K562 (cell line): Measurements from ENCODE around the gene IRF2. TPM values are rescaled to one million over a fixed set of nuclear protein-coding genes. Genes with fewer than 3 reads are reported as not detected.

ENCODE experiments used
- ATAC-seq: fragments of 200-7000 bp; cut with Tn5 transposase; 3 replicates; pipeline ENCODE4 v1.9.1; 2020; ENCODE audit warnings: moderate library complexity
- BruUV-seq: library from RNA; stranded (reverse); fragments of 400-500 nt; replicated peaks from 2 replicates; lab custom pipeline; 2021; lab: Mats Ljungman, UMichigan
- CTCF ChIA-PET: fragments of 300-600 bp; formaldehyde crosslinking; extraction: SDS; loops from one replicate; lab custom pipeline; 2021; ENCODE audit warnings: low intra/inter-chr PET ratio; lab: Yijun Ruan, JAX
- POLR2A ChIA-PET: fragments of 300-600, 350-650 bp; sonication (Branson Sonifier 250); formaldehyde crosslinking; extraction: SDS; loops from one replicate; lab custom pipeline; 2021; ENCODE audit warnings: antibody characterized with exemption, inconsistent platforms; lab: Yijun Ruan, JAX
- DNase-seq, 4 experiments: peaks; one replicate each; pipeline versions ENCODE4 v3.0.0 to v3.0.0-alpha.2; 2011 to 2018; ENCODE audit warnings: low spot score in 3 of 4, mixed read lengths in 3 of 4; ENCODE audit errors: extremely low read depth in 1 of 4
- FAIRE-seq: peaks from 2 replicates; lab custom pipeline; 2011; peaks lifted over from hg19 to GRCh38; lab: Jason Lieb, UNC
- H2AFZ ChIP-seq: 2 replicates; pipeline ENCODE4 v1.6.0; 2011; ENCODE audit warnings: low read depth, low read length, control low read depth, inconsistent platforms
- H3K27ac ChIP-seq: fragments of 200-600 bp; 3 replicates; pipeline ENCODE4 v1.8.0; 2011; ENCODE audit warnings: low read depth, mild to moderate bottlenecking, control low read depth, inconsistent platforms, low read length, moderate library complexity, mixed read lengths; ENCODE audit errors: extremely low read depth
- H3K27me3 ChIP-seq, 2 experiments: fragments of 300-600 bp in 1 of 2; 2 replicates in 1 of 2; 3 replicates in 1 of 2; pipeline versions ENCODE4 v1.6.0 to v1.8.0; 2011; ENCODE audit warnings: inconsistent platforms in 2 of 2, low read length in 2 of 2, mild to moderate bottlenecking in 1 of 2, mixed read lengths in 1 of 2, moderate library complexity in 1 of 2; ENCODE audit not compliant: control insufficient read depth in 2 of 2, insufficient read depth in 2 of 2
- H3K36me3 ChIP-seq: fragments of 300-600 bp; 3 replicates; pipeline ENCODE4 v1.8.0; 2011; ENCODE audit warnings: mild to moderate bottlenecking, low read length, inconsistent platforms; ENCODE audit not compliant: control insufficient read depth, insufficient read depth
- H3K4me1 ChIP-seq, 2 experiments: fragments of 200-600 bp in 1 of 2; replicated peaks in 1 of 2; 2 replicates in 1 of 2; 3 replicates in 1 of 2; pipeline versions ENCODE4 v1.5.1 to v1.8.0; 2011; ENCODE audit warnings: inconsistent platforms in 2 of 2, low read length in 2 of 2, mild to moderate bottlenecking in 1 of 2, mixed read lengths in 1 of 2, moderate library complexity in 1 of 2; ENCODE audit not compliant: control insufficient read depth in 2 of 2, insufficient read depth in 2 of 2
- H3K4me2 ChIP-seq: 2 replicates; pipeline ENCODE4 v1.6.1; 2011; ENCODE audit warnings: low read length, control low read depth, inconsistent platforms, mixed read lengths; ENCODE audit not compliant: insufficient read depth
- H3K4me3 ChIP-seq: fragments of 200-600 bp; sonication (generic), shearing (Covaris generic); 2 replicates; pipeline ENCODE4 v1.5.1; 2016; ENCODE audit warnings: control low read depth, inconsistent platforms
- H3K79me2 ChIP-seq: fragments of 200-600 bp; 3 replicates; pipeline ENCODE4 v1.8.0; 2011; ENCODE audit warnings: low read length, inconsistent platforms; ENCODE audit not compliant: control insufficient read depth, insufficient read depth
- H3K9ac ChIP-seq, 2 experiments: 2 replicates each; pipeline versions ENCODE4 v1.6.0 to v1.6.1; 2011; ENCODE audit warnings: low read depth in 2 of 2, low read length in 2 of 2, control low read depth in 1 of 2, inconsistent platforms in 1 of 2, mild to moderate bottlenecking in 1 of 2, mixed read lengths in 1 of 2; ENCODE audit not compliant: insufficient read depth in 1 of 2
- H3K9me1 ChIP-seq: one replicate; pipeline ENCODE4 v1.6.0; 2011; ENCODE audit warnings: inconsistent platforms, mild to moderate bottlenecking, low read length, moderate library complexity; ENCODE audit not compliant: control insufficient read depth, insufficient read depth
- H3K9me3 ChIP-seq: replicated peaks from 2 replicates; pipeline ENCODE4 v1.5.1; 2011; ENCODE audit warnings: low read depth, low read length, inconsistent platforms; ENCODE audit not compliant: control insufficient read depth, insufficient read depth
- H4K20me1 ChIP-seq: replicated peaks from 2 replicates; pipeline ENCODE4 v1.6.1; 2011; ENCODE audit warnings: low read length, inconsistent platforms, mixed read lengths; ENCODE audit not compliant: control insufficient read depth, insufficient read depth
- NR2C1 ChIP-seq, 2 experiments: fragments of 450-650 bp; IDR thresholded peaks; 2 replicates each; pipeline ENCODE4 v1.6.1; 2017; ENCODE audit warnings: mild to moderate bottlenecking in 2 of 2, antibody characterized with exemption in 1 of 2, inconsistent platforms in 1 of 2, missing compliant biosample characterization in 1 of 2, missing genetic modification characterization in 1 of 2
- PBX2 ChIP-seq, 2 experiments: IDR thresholded peaks in 1 of 2; conservative IDR thresholded peaks in 1 of 2; 2 replicates each; pipeline ENCODE4 v1.6.1; 2016; ENCODE audit warnings: low read depth in 2 of 2, mild to moderate bottlenecking in 1 of 2, missing compliant biosample characterization in 1 of 2, missing genetic modification characterization in 1 of 2, moderate library complexity in 1 of 2
- RB1 ChIP-seq: fragments of 450-650 bp; IDR thresholded peaks from 2 replicates; pipeline ENCODE4 v1.6.1; 2017; ENCODE audit warnings: low read depth, mild to moderate bottlenecking
- RBBP5 ChIP-seq: fragments of 200-600 bp; sonication (generic); IDR thresholded peaks from 2 replicates; pipeline ENCODE4 v1.6.1; 2012; ENCODE audit warnings: borderline replicate concordance, mild to moderate bottlenecking, low read length, control low read depth, inconsistent platforms; ENCODE audit not compliant: insufficient read depth, poor library complexity, severe bottlenecking
- SIN3A ChIP-seq, 2 experiments: fragments of 150-350 bp in 1 of 2; IDR thresholded peaks; 2 replicates each; pipeline ENCODE4 v1.6.1; 2011 to 2016; ENCODE audit warnings: borderline replicate concordance in 2 of 2, low read depth in 2 of 2, low read length in 2 of 2, mild to moderate bottlenecking in 2 of 2, moderate library complexity in 2 of 2; ENCODE audit not compliant: control insufficient read depth in 1 of 2
- WGBS: fragments of 100-300 bp; shearing (Covaris generic); methylation state at CpG from one replicate; pipeline ENCODE4 v1.1.6; 2016; ENCODE audit warnings: low coverage, mixed read lengths; ENCODE audit not compliant: insufficient coverage; ENCODE audit errors: missing lambda C conversion rate; 5-methylcytosine and 5-hydroxymethylcytosine counted together
- in situ Hi-C: fragments of 300-500 bp; cut with MboI; formaldehyde crosslinking; loops from 4 replicates; pipeline ENCODE4 v1.15.0; 2018; ENCODE audit warnings: inconsistent platforms, mixed read lengths
- intact Hi-C: fragments of 100-400 bp; cut with micrococcal nuclease; formaldehyde crosslinking; loops from 2 replicates; pipeline ENCODE4 v1.14.2; 2022
- polyA plus RNA-seq, 8 experiments: library from polyadenylated mRNA; depleted of rRNA in 4 of 8; stranded (reverse) in 5 of 8; unstranded in 3 of 8; fragments of >200 nt; fragmentation: Nextera tagmentation in 2 of 8; fragmentation: Illumina TruSeq in 1 of 8; extraction: Ambion mirVana in 2 of 8; extraction: Trizol in 1 of 8; gene quantifications; 2 replicates each; pipeline versions ENCODE4 v1.2.1 to v1.2.3, GENCODE V29; 2011 to 2014; ENCODE audit warnings: inconsistent platforms in 1 of 8, missing spikeins in 1 of 8
- total RNA-seq, 7 experiments: library from RNA; depleted of rRNA in 6 of 7; stranded (reverse); fragments of >200 nt in 6 of 7; fragmentation: Illumina TruSeq in 2 of 7; extraction: Trizol in 2 of 7; gene quantifications; 2 replicates each; pipeline versions ENCODE4 v1.2.1 to v1.2.3, GENCODE V29; 2011 to 2021; ENCODE audit warnings: low replicate concordance in 1 of 7
- TF ChIP-seq, protein P1 (sequence below), 2 experiments: fragments of 450-650 bp; IDR thresholded peaks; 2 replicates each; pipeline ENCODE4 v1.6.1; 2018; ENCODE audit warnings: mild to moderate bottlenecking in 2 of 2, low read depth in 1 of 2; ENCODE audit not compliant: partially characterized antibody in 2 of 2
- TF ChIP-seq, protein P2 (sequence below): fragments of 450-650 bp; IDR thresholded peaks from 2 replicates; pipeline ENCODE4 v1.6.1; 2016; ENCODE audit warnings: borderline replicate concordance

The IRF2 gene
- total and polyA plus RNA-seq, 9 of the 15 experiments (the other 6 are each of a cell fraction or from before 2014, with no cell fraction given): 7.1 to 17.1 (median 11.3) TPM

DNA sequence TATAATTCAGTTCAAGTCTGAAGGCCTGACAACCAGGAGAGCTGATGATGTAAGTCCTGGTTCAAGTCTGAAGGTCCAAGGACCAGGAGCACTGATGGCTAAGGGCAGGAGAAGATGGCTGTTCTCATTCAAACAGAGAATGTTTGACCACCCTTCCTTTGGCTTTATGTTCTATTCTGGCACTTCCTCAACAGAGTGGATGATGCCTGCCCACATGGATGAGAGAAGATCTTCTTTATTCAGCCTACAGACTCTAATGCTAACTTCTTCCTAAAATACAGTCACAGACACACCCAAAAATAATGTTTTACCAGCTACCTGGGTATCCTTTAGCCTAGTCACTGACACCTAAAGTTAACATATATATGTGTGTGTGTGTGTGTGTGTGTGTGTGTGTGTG is 25.6 kb upstream of the IRF2 start (continued):
- TF ChIP-seq, protein P1, sequence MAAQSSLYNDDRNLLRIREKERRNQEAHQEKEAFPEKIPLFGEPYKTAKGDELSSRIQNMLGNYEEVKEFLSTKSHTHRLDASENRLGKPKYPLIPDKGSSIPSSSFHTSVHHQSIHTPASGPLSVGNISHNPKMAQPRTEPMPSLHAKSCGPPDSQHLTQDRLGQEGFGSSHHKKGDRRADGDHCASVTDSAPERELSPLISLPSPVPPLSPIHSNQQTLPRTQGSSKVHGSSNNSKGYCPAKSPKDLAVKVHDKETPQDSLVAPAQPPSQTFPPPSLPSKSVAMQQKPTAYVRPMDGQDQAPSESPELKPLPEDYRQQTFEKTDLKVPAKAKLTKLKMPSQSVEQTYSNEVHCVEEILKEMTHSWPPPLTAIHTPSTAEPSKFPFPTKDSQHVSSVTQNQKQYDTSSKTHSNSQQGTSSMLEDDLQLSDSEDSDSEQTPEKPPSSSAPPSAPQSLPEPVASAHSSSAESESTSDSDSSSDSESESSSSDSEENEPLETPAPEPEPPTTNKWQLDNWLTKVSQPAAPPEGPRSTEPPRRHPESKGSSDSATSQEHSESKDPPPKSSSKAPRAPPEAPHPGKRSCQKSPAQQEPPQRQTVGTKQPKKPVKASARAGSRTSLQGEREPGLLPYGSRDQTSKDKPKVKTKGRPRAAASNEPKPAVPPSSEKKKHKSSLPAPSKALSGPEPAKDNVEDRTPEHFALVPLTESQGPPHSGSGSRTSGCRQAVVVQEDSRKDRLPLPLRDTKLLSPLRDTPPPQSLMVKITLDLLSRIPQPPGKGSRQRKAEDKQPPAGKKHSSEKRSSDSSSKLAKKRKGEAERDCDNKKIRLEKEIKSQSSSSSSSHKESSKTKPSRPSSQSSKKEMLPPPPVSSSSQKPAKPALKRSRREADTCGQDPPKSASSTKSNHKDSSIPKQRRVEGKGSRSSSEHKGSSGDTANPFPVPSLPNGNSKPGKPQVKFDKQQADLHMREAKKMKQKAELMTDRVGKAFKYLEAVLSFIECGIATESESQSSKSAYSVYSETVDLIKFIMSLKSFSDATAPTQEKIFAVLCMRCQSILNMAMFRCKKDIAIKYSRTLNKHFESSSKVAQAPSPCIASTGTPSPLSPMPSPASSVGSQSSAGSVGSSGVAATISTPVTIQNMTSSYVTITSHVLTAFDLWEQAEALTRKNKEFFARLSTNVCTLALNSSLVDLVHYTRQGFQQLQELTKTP (IDR thresholded peaks at IDR 0.05; ENCODE audit: low read depth in 1 of 2, partially characterized antibody in 2 of 2): no peak
- TF ChIP-seq RB1 (no peak), RBBP5 (no peak)
- TF ChIP-seq, all 486 proteins: peak for 0

DNA sequence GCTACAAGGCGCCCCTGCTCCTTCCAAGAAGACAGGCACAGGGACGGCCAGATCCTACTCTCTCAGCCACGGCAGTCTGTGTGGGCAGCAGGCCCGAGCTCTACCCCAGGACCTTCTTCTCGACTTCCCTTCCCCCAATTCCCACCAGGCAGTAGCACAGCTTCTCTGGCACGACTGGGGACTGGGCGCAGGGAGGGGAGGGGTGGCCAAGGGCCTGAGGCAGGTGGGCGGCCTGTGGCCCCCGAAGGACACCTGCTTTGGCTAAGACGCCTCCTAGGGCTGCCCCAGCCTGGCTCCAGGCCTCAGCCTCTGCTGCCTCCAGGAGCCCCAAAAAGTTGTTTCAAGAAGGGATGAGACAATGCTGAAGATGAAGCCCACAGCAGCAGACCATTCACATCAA is 24.2 kb upstream of the IRF2 start:
- ATAC-seq (no peak), FAIRE-seq (no peak), DNase-seq (no peak)
- Histone ChIP-seq H3K4me3 (no peak overlapping the region), H3K9me1 (no peaks in the 10 kb centered on the region), H3K27me3 (no peaks in the 10 kb centered on the region), H3K4me2 (no peak overlapping the region), H2AFZ (no peak overlapping the region), H3K4me1 (peaks cover 0 to 4% of the 10 kb centered on the region in 2 experiments; a peak in 1 of 5 replicates), H3K9ac (no peak overlapping the region), H3K27ac (no peak overlapping the region), H4K20me1 (no peaks in the 10 kb centered on the region), H3K36me3 (no peaks in the 10 kb centered on the region), H3K9me3 (no peaks in the 10 kb centered on the region), H3K79me2 (no peaks in the 10 kb centered on the region)
- CTCF ChIA-PET: no interaction called here
- in situ Hi-C loops: no loop called here
- BruUV-seq: no TSS peak
- WGBS: 30% methylated on average over 2 of the region's 10 CpGs
- intact Hi-C loops: no loop called here
- POLR2A ChIA-PET: interaction anchor here (1.4 kb wide), 1 partner anchor 14 kb away, joined by 3 read pairs; no protein-coding TSS in a partner anchor
- no peak for TF ChIP-seq PBX2 (CRISPR knock-in tag; IDR thresholded peaks at IDR 0.05; ENCODE audit: low read depth)
- no peak for TF ChIP-seq PBX2 (tag; conservative IDR thresholded peaks at IDR 0.05; ENCODE audit: low read depth)
- no peak for TF ChIP-seq SIN3A (IDR thresholded peaks at IDR 0.05; ENCODE audit: borderline replicate concordance in 2 of 2, control insufficient read depth in 1 of 2, low read depth in 2 of 2, low read length in 2 of 2)
- TF ChIP-seq, protein P2, sequence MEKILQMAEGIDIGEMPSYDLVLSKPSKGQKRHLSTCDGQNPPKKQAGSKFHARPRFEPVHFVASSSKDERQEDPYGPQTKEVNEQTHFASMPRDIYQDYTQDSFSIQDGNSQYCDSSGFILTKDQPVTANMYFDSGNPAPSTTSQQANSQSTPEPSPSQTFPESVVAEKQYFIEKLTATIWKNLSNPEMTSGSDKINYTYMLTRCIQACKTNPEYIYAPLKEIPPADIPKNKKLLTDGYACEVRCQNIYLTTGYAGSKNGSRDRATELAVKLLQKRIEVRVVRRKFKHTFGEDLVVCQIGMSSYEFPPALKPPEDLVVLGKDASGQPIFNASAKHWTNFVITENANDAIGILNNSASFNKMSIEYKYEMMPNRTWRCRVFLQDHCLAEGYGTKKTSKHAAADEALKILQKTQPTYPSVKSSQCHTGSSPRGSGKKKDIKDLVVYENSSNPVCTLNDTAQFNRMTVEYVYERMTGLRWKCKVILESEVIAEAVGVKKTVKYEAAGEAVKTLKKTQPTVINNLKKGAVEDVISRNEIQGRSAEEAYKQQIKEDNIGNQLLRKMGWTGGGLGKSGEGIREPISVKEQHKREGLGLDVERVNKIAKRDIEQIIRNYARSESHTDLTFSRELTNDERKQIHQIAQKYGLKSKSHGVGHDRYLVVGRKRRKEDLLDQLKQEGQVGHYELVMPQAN: no peak
- TF ChIP-seq NR2C1 (IDR thresholded peaks at IDR 0.05): no peak
- no peak for TF ChIP-seq NR2C1 (tag; IDR thresholded peaks at IDR 0.05)
